ENCODE measurements around the gene SIN3B.

The SIN3B gene

GRCh38 chr19:16921766-16922591 is 92.8 kb downstream of the SIN3B start:
- no peaks in the 10 kb centered on the region for H3K9me3 Mint-ChIP-seq
- H3K4me3 Mint-ChIP-seq = no peak overlapping the region
- H3K27me3 Mint-ChIP-seq = peaks cover 3% of the 10 kb centered on the region
- H3K36me3 Mint-ChIP-seq = peaks cover 2% of the 10 kb centered on the region
- H3K27ac Mint-ChIP-seq = no peak overlapping the region
- H3K4me1 Mint-ChIP-seq = no peaks in the 10 kb centered on the region

GRCh38 chr19:16922592-16922934 is 93.4 kb downstream of the SIN3B start:
- H3K4me1 Mint-ChIP-seq = no peaks in the 10 kb centered on the region
- H3K4me3 Mint-ChIP-seq = no peak overlapping the region
- peaks cover 2% of the 10 kb centered on the region for H3K36me3 Mint-ChIP-seq
- no peaks in the 10 kb centered on the region for H3K9me3 Mint-ChIP-seq
- no peak overlapping the region for H3K27ac Mint-ChIP-seq
- no peaks in the 10 kb centered on the region for H3K27me3 Mint-ChIP-seq

DNA sequence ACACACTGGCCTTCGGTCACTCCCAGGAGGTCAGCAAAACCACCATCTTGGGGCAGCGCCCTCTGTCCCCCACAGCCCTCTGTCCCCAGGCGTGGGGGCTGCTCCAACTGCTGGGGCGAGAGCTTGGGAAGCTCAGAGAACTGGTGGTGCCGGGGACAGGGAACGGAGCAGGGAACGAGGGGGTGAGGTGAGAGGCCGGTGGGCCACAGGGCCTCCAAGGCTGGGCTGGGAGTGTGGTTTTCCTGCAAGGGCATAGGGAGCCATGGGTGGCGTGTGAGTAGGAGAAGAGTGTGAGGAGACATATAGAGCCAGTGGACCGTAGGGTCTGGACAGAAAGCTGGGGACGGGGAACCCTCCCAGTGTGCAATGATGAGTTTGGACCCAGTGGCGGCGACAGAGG is 93.8 kb downstream of the SIN3B start:
- Mint-ChIP-seq H3K4me3 (no peak overlapping the region), H3K4me1 (no peaks in the 10 kb centered on the region), H3K36me3 (peaks cover 2% of the 10 kb centered on the region), H3K27ac (no peak overlapping the region), H3K27me3 (no peaks in the 10 kb centered on the region), H3K9me3 (no peaks in the 10 kb centered on the region)

DNA sequence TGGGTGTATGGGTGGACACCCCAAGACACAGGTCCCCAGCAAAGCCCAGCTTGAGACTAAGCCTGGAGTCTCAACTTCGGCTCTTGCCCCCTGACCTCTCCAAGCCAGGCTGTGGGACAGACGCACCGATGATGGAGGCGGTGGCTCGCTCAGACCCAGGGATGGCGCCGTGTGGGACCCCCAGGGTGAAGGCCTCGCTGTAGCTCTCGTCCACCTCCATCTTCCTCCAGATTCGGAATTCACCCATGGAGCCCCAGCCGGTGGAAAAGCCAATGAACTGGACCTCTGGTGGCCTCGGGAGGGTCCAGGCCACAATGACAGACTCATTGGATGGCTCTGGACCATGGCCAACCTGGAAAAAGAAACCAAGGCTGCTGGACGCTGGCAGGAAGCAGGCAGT is 98.7 kb downstream of the SIN3B start:
- H3K9me3 Mint-ChIP-seq = no peaks in the 10 kb centered on the region
- H3K27ac Mint-ChIP-seq = no peak overlapping the region
- no peak overlapping the region for H3K4me3 Mint-ChIP-seq
- H3K4me1 Mint-ChIP-seq = no peaks in the 10 kb centered on the region
- H3K36me3 Mint-ChIP-seq = peaks cover 2% of the 10 kb centered on the region
- peaks cover 3% of the 10 kb centered on the region for H3K27me3 Mint-ChIP-seq

DNA sequence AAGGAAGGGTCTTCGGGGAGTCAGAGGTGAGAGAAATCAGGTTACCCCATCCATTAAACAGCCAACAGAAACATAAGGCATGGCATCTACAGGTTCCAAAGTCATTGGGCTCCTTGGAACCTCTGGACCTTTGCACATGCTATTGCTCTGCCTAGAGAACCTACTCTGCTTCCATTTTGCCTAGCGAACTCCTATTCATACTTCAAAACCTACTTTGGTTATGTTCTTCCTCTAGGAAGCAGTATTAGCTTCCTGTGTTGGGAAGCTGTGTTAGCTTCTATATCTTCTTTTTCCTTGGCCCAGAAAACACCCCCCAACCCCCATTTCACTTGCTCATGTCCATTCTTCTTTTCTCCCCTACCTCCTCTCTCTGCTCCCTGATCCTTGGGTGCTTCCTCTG is 99.2 kb downstream of the SIN3B start:
- H3K4me3 Mint-ChIP-seq = no peak overlapping the region
- H3K4me1 Mint-ChIP-seq = no peaks in the 10 kb centered on the region
- H3K36me3 Mint-ChIP-seq = peaks cover 2% of the 10 kb centered on the region
- H3K9me3 Mint-ChIP-seq = peaks cover 1% of the 10 kb centered on the region
- no peak overlapping the region for H3K27ac Mint-ChIP-seq
- peaks cover 3% of the 10 kb centered on the region for H3K27me3 Mint-ChIP-seq

DNA sequence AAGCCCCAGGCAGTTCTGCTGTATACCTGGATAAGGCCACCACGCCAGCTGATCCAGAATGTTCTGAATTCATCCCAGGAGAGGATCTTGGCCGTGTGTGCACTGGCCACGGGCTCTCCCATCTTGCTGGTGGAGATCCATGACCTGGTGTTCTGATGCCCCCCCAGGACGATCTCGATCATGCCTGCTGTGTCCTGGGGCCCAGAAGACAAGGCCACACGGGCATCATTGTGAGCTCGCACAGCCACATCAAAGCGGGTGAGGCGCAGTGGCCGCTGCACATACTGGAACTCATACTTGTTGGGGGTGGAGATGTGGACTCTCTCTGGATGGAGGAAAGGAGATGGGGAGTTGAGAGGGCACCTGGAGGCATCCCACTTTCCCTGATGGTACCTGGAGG is 99.7 kb downstream of the SIN3B start:
- H3K27me3 Mint-ChIP-seq = peaks cover 3% of the 10 kb centered on the region
- no peak overlapping the region for H3K27ac Mint-ChIP-seq
- no peaks in the 10 kb centered on the region for H3K4me1 Mint-ChIP-seq
- no peak overlapping the region for H3K4me3 Mint-ChIP-seq
- H3K36me3 Mint-ChIP-seq = peaks cover 2% of the 10 kb centered on the region
- peaks cover 7% of the 10 kb centered on the region for H3K9me3 Mint-ChIP-seq

Measured in activated naive CD4-positive, alpha-beta T cell treated with anti-CD3 and anti-CD28 coated beads, Interleukin-2, amount 50 U/mL, for 24 hours (primary cell).